Heart right ventricle (tissue), 16 donors: Measurements from ENCODE around the gene RNF212B. TPM values are rescaled to one million over a fixed set of nuclear protein-coding genes. Genes with fewer than 3 reads are reported as not detected.

Experiments
- ATAC-seq, 8 donors: fragments of 200-7000 bp; cut with Tn5 transposase; one replicate each; pipeline ENCODE4 v1.9.1; 2020; ENCODE audit warnings: mild to moderate bottlenecking in 8 of 8, moderate library complexity in 8 of 8, moderate number of reproducible peaks in 1 of 8
- DNase-seq, 2 donors: peaks; one replicate each; pipeline ENCODE4 v3.0.0-alpha.2; 2020
- H3K27ac ChIP-seq, 10 donors: fragments of 200-600 bp; sonication (generic) in 2 of 10; one replicate each; pipeline versions ENCODE4 v1.5.0 to v1.8.0; 2020 to 2022; ENCODE audit warnings: mild to moderate bottlenecking in 3 of 10
- H3K27me3 ChIP-seq, 7 donors: fragments of 200-600 bp; one replicate each; pipeline ENCODE4 v1.8.0; 2021 to 2022; ENCODE audit warnings: mild to moderate bottlenecking in 2 of 7
- H3K36me3 ChIP-seq, 9 donors: fragments of 200-600 bp; sonication (generic) in 1 of 9; one replicate each; pipeline versions ENCODE4 v1.5.0 to v1.8.0; 2020 to 2022; ENCODE audit warnings: mild to moderate bottlenecking in 2 of 9
- H3K4me1 ChIP-seq, 9 donors: fragments of 200-600 bp; sonication (generic) in 1 of 9; one replicate each; pipeline versions ENCODE4 v1.5.0 to v1.8.0; 2020 to 2022; ENCODE audit warnings: mild to moderate bottlenecking in 4 of 9
- H3K4me3 ChIP-seq, 10 donors: fragments of 200-600 bp; sonication (generic) in 2 of 10; one replicate each; pipeline versions ENCODE4 v1.5.0 to v1.8.0; 2020 to 2022; ENCODE audit warnings: mild to moderate bottlenecking in 7 of 10, moderate library complexity in 2 of 10
- H3K9me3 ChIP-seq, 11 donors: fragments of 200-600 bp in 10 of 11; sonication (generic) in 2 of 11; one replicate each; pipeline versions ENCODE4 v1.5.0 to v1.8.0; 2013 to 2022; ENCODE audit warnings: mild to moderate bottlenecking in 2 of 11, control low read depth in 1 of 11, moderate library complexity in 1 of 11
- CTCF ChIP-seq, 9 donors: fragments of 200-600 bp; sonication (generic) in 2 of 9; IDR thresholded peaks; one replicate each; pipeline versions ENCODE4 v1.5.0 to v1.8.0; 2021 to 2022; ENCODE audit warnings: antibody characterized with exemption in 9 of 9, mild to moderate bottlenecking in 5 of 9, moderate library complexity in 1 of 9
- whole genome bisulfite sequencing, 2 donors: extraction: QIAGEN DNeasy Blood & Tissue Kit; methylation state at CpG; one replicate each; pipeline ENCODE4 v1.1.7; 2013; ENCODE audit warnings: inconsistent platforms in 1 of 2; 5-methylcytosine and 5-hydroxymethylcytosine counted together
- intact Hi-C, 10 donors: fragments of 100-400 bp; cut with DNase I; formaldehyde crosslinking; loops; one replicate each; pipeline versions ENCODE4 v1.11.1 to v1.14.2; 2022
- polyA plus RNA-seq, 2 donors: library from polyadenylated mRNA; stranded (reverse); fragments of 200-250 nt; gene quantifications; one replicate each; pipeline ENCODE4 v1.2.3, GENCODE V29; 2013
- total RNA-seq, 10 donors: library from RNA; stranded (reverse); fragmentation: NEBNext Ultra II Directional in 3 of 10; extraction: Animal tissue kit (Norgen Biotek cat#: 25700) in 3 of 10; gene quantifications; one replicate each; pipeline versions ENCODE4 v1.2.1 to v1.2.4, GENCODE V29; 2021 to 2023
- donor health status: Arrhythmogenic right ventricular cardiomyopathy.
- donor health status: ischemic (EF 13 %, LVEDD 7.1; RV severe dilation, severe dysfunction).
- donor health status: healthy with polysubstance abuse.
- donor health status: DM: no; HTN: yes; CAD: no.
- donor health status: DM: no; HTN: no; CAD: no.
- donor health status: ischemic (EF 25% LVEDD 6.9; RV normal size, moderate dysfunction).
- donor health status: ischemic (EF 25% LVEDD 5.7; RV mildly dilated, moderate dysfunction).
- donor health status: healthy.
- donor health status: DM: yes; HTN: yes; CAD: no.
- donor health status: Ischemic cardiomyopathy.
- donor health status: ischemic (EF 35%, LVEDD 5.7; RV mildly dilated, moderate dysfunction).
- donor health status: nonischemic (EF 11% LVEDD 7.7; RV severe dilation, severe dysfunction).
- donor health status: DM: yes; HTN: yes; CAD: no.
- donor health status: PGD.
- donor health status: ischemic (EF 29% LVEDD 5.4; RV normal size, mild dysfunction).
- donor health status: nonischemic (EF 23%, LVEDD 6.1; RV moderate dilation, normal function).

Gene RNF212B
- total and polyA plus RNA-seq, 12 donors, result not detected

GRCh38 chr14:23286902-23287479 is 49.3 kb downstream of the RNF212B start:
- Histone ChIP-seq H3K9me3 (no peaks in the 10 kb centered on the region), H3K4me1 (peaks cover 0 to 29% (median 22%) of the 10 kb centered on the region in 9 donors), H3K36me3 (peaks cover 0 to 6% (median 0%) of the 10 kb centered on the region in 9 donors), H3K27me3 (no peaks in the 10 kb centered on the region), H3K27ac (peak overlapping the region; percentile 7 to 97 (median 94)), H3K4me3 (peak overlapping the region; percentile 39 to 95 (median 90))
- intact Hi-C loops, result loop anchor here in 6 of 10 donors (1.0 to 2.0 kb wide), 2 partner anchors 13 to 14 kb away; no protein-coding TSS in a partner anchor
- ATAC-seq (no peak), DNase-seq (no peak)
- TF ChIP-seq CTCF (IDR thresholded peaks at IDR 0.05), result no peak
- 58 to 60% methylated on average over 6 of the region's 6 CpGs for WGBS, 2 donors

GRCh38 chr14:23294734-23295561 is 57.2 kb downstream of the RNF212B start:
- Histone ChIP-seq H3K27me3 (no peaks in the 10 kb centered on the region), H3K36me3 (peaks cover 0 to 36% (median 0%) of the 10 kb centered on the region in 9 donors), H3K4me3 (peak overlapping the region in 1 of 10 donors; percentile 25), H3K4me1 (peaks cover 0 to 40% (median 30%) of the 10 kb centered on the region in 9 donors), H3K27ac (peak overlapping the region in 1 of 10 donors; percentile 4), H3K9me3 (no peaks in the 10 kb centered on the region)
- 28 to 33% methylated on average over 24 of the region's 24 CpGs for WGBS, 2 donors
- intact Hi-C loops, result loop anchor here in 6 of 10 donors (2.0 to 10.0 kb wide), 4 partner anchors 30 to 173 kb away; partner anchors contain the start of gene SLC7A8 (in 1 of the 6)
- peak; percentile 76 to 90 (median 85) for TF ChIP-seq CTCF (IDR thresholded peaks at IDR 0.05)
- ATAC-seq (peak; percentile 36 to 83 (median 68)), DNase-seq (peak in 1 of 2 donors; percentile 28)

GRCh38 chr14:23296012-23296777 is 58.5 kb downstream of the RNF212B start:
- peaks cover 4 to 49% (median 37%) of the 10 kb centered on the region in 9 donors for H3K4me1 ChIP-seq
- ATAC-seq, result no peak
- no peaks in the 10 kb centered on the region for H3K27me3 ChIP-seq
- H3K9me3 ChIP-seq, result no peaks in the 10 kb centered on the region
- H3K36me3 ChIP-seq, result peaks cover 0 to 36% (median 0%) of the 10 kb centered on the region in 9 donors
- no peak for DNase-seq
- peak overlapping the region in 1 of 10 donors; percentile 4 for H3K27ac ChIP-seq
- no peak for TF ChIP-seq CTCF (IDR thresholded peaks at IDR 0.05)
- 86 to 91% methylated on average over 7 of the region's 7 CpGs for WGBS, 2 donors
- intact Hi-C loops, result loop anchor here in 6 of 10 donors (5.0 to 10.0 kb wide), 3 partner anchors 111 to 174 kb away; partner anchors contain the start of gene SLC7A8 (in 1 of the 6)
- no peak overlapping the region for H3K4me3 ChIP-seq
